Sigmoid colon (tissue), 7 donors: ENCODE measurements around the gene ULK2. TPM values are rescaled to one million over a fixed set of nuclear protein-coding genes. Genes with fewer than 3 reads are reported as not detected.

ENCODE experiments used
- DNase-seq: peaks from one replicate; pipeline ENCODE4 v3.0.0-alpha.2; 2019
- H3K27ac ChIP-seq, 4 donors: fragments of 200-600 bp; sonication (generic); one replicate each; pipeline ENCODE4 v1.5.1; 2016 to 2019; ENCODE audit warnings: mild to moderate bottlenecking in 1 of 4
- H3K27me3 ChIP-seq, 3 donors: fragments of 200-600 bp; sonication (generic); one replicate each; pipeline ENCODE4 v1.5.1; 2019; ENCODE audit warnings: mild to moderate bottlenecking in 1 of 3
- H3K36me3 ChIP-seq, 4 donors: fragments of 200-600 bp; sonication (generic); one replicate each; pipeline ENCODE4 v1.5.1; 2016 to 2019
- H3K4me1 ChIP-seq, 4 donors: fragments of 200-600 bp; sonication (generic); one replicate each; pipeline ENCODE4 v1.5.1; 2017 to 2019
- H3K4me3 ChIP-seq, 4 donors: fragments of 200-600 bp; sonication (generic); one replicate each; pipeline ENCODE4 v1.5.1; 2017 to 2019; ENCODE audit warnings: mild to moderate bottlenecking in 2 of 4, moderate library complexity in 1 of 4
- H3K9me3 ChIP-seq, 4 donors: fragments of 200-600 bp in 3 of 4; sonication (generic) in 3 of 4; one replicate each; pipeline versions ENCODE4 v1.5.1 to v1.6.1; 2013 to 2019
- CTCF ChIP-seq, 4 experiments: fragments of 450-650 bp in 3 of 4; fragments of 200-600 bp in 1 of 4; IDR thresholded peaks; one replicate each; pipeline ENCODE4 v1.5.1; 2016 to 2019; ENCODE audit warnings: antibody characterized with exemption in 4 of 4, mild to moderate bottlenecking in 3 of 4, moderate library complexity in 2 of 4
- EP300 ChIP-seq, 4 donors: sonication (generic); formaldehyde crosslinking; IDR thresholded peaks; one replicate each; pipeline ENCODE4 v1.6.1; 2017; ENCODE audit warnings: antibody characterized with exemption in 4 of 4
- POLR2A ChIP-seq, 2 donors: fragments of 450-650 bp; IDR thresholded peaks; one replicate each; pipeline ENCODE4 v1.6.1; 2016; ENCODE audit warnings: antibody characterized with exemption in 2 of 2, mild to moderate bottlenecking in 2 of 2, moderate library complexity in 2 of 2
- POLR2AphosphoS5 ChIP-seq, 4 donors: sonication (generic); formaldehyde crosslinking; IDR thresholded peaks; one replicate each; pipeline ENCODE4 v1.6.1; 2017; ENCODE audit warnings: antibody characterized with exemption in 4 of 4
- WGBS, 2 donors: extraction: QIAGEN DNeasy Blood & Tissue Kit; methylation state at CpG; one replicate each; pipeline ENCODE4 v1.1.7; 2013; 5-methylcytosine and 5-hydroxymethylcytosine counted together
- intact Hi-C: fragments of 100-400 bp; cut with DNase I; formaldehyde crosslinking; loops from one replicate; pipeline ENCODE4 v1.15.1; 2023
- polyA plus RNA-seq, 3 donors: library from polyadenylated mRNA; stranded (reverse); fragments of 200-250 nt; gene quantifications; one replicate each; pipeline ENCODE4 v1.2.3, GENCODE V29; 2013
- total RNA-seq, 4 donors: library from RNA; depleted of rRNA; stranded (reverse); fragments of >200 nt; gene quantifications; one replicate each; pipeline ENCODE4 v1.1.0, GENCODE V29; 2016
- donor health status: healthy with polysubstance abuse.
- donor health status: Bipolar disorder and iron deficiency.
- donor health status: healthy.

ULK2 gene
- total and polyA plus RNA-seq, 7 donors: 2.5 to 31.3 (median 27.0) TPM

- Histone ChIP-seq H3K27ac (peak overlapping the region; percentile 82 to 93 (median 90)), H3K4me1 (peaks cover 0 to 44% (median 35%) of the 10 kb centered on the region in 4 donors), H3K36me3 (no peaks in the 10 kb centered on the region), H3K4me3 (no peak overlapping the region), H3K9me3 (no peaks in the 10 kb centered on the region), H3K27me3 (no peaks in the 10 kb centered on the region)
- 11 to 25% methylated on average over 7 of the region's 7 CpGs for WGBS, 2 donors
- intact Hi-C loops: loop anchor here (1.0 to 5.0 kb wide), 2 partner anchors 80 to 221 kb away; partner anchors contain the start of gene ALDH3A2
- no peak for TF ChIP-seq POLR2A (IDR thresholded peaks at IDR 0.05)
- no peak for TF ChIP-seq CTCF (IDR thresholded peaks at IDR 0.05)
- TF ChIP-seq POLR2AphosphoS5 (IDR thresholded peaks at IDR 0.05): peak; percentile 32 to 77 (median 75)
- peak in 2 of 4 donors; percentile 19 to 49 for TF ChIP-seq EP300 (IDR thresholded peaks at IDR 0.05)
- DNase-seq: peak; percentile 95
Measured at GRCh38 chr17:19728084-19728495, 139.6 kb downstream of the ULK2 start.

GRCh38 chr17:19727501-19728078 is 140.1 kb downstream of the ULK2 start:
- H3K4me3 ChIP-seq: no peak overlapping the region
- H3K4me1 ChIP-seq: peaks cover 0 to 44% (median 35%) of the 10 kb centered on the region in 4 donors
- no peak for TF ChIP-seq CTCF (IDR thresholded peaks at IDR 0.05)
- TF ChIP-seq POLR2AphosphoS5 (IDR thresholded peaks at IDR 0.05): peak; percentile 53 to 86 (median 60)
- TF ChIP-seq POLR2A (IDR thresholded peaks at IDR 0.05): no peak
- TF ChIP-seq EP300 (IDR thresholded peaks at IDR 0.05): peak in 2 of 4 donors; percentile 54 to 67
- 22 to 56% methylated on average over 4 of the region's 4 CpGs for WGBS, 2 donors
- no peaks in the 10 kb centered on the region for H3K27me3 ChIP-seq
- H3K36me3 ChIP-seq: no peaks in the 10 kb centered on the region
- H3K9me3 ChIP-seq: no peaks in the 10 kb centered on the region
- intact Hi-C loops: loop anchor here (1.0 to 5.0 kb wide), 2 partner anchors 79 to 220 kb away; partner anchors contain the start of gene ALDH3A2
- peak overlapping the region; percentile 82 to 93 (median 90) for H3K27ac ChIP-seq
- DNase-seq: peak; percentile 90

GRCh38 chr17:19726631-19727376 is 140.9 kb downstream of the ULK2 start:
- Histone ChIP-seq H3K27ac (peak overlapping the region; percentile 82 to 93 (median 90)), H3K27me3 (no peaks in the 10 kb centered on the region), H3K4me1 (peaks cover 0 to 44% (median 35%) of the 10 kb centered on the region in 4 donors), H3K36me3 (no peaks in the 10 kb centered on the region), H3K9me3 (no peaks in the 10 kb centered on the region), H3K4me3 (no peak overlapping the region)
- intact Hi-C loops: loop anchor here (5.0 kb wide), 1 partner anchor 220 kb away; no protein-coding TSS in a partner anchor
- no peak for DNase-seq
- 86 to 89% methylated on average over 7 of the region's 7 CpGs for WGBS, 2 donors
- TF ChIP-seq POLR2AphosphoS5 (IDR thresholded peaks at IDR 0.05) (no peak), EP300 (IDR thresholded peaks at IDR 0.05) (no peak), CTCF (IDR thresholded peaks at IDR 0.05) (no peak), POLR2A (IDR thresholded peaks at IDR 0.05) (no peak)

DNA sequence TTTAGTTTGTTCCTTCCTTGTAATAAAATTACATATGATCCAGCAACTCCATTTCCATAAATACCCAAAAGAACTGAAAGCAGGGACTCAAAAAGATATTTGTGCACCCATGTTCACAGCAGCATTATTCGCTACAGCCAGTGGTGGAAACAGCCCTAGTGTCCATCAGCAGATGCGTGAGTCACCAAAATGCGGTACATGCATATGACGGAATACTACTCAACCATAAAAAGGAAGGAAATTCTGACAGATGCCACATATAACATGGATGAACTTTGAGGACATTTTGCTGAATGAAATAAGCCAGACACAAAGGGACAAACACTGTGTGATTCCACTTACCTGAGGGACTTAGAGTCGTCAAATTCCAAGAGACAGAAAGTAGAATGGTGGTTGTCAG is 142.2 kb downstream of the ULK2 start:
- TF ChIP-seq POLR2A (IDR thresholded peaks at IDR 0.05): no peak
- no peak for TF ChIP-seq EP300 (IDR thresholded peaks at IDR 0.05)
- TF ChIP-seq POLR2AphosphoS5 (IDR thresholded peaks at IDR 0.05): no peak
- TF ChIP-seq CTCF (IDR thresholded peaks at IDR 0.05): no peak
- Histone ChIP-seq H3K27ac (peak overlapping the region in 2 of 4 donors; percentile 73 to 93), H3K36me3 (no peaks in the 10 kb centered on the region), H3K9me3 (no peaks in the 10 kb centered on the region), H3K27me3 (no peaks in the 10 kb centered on the region), H3K4me3 (no peak overlapping the region), H3K4me1 (peaks cover 0 to 44% (median 35%) of the 10 kb centered on the region in 4 donors)
- intact Hi-C loops: loop anchor here (5.0 kb wide), 1 partner anchor 218 kb away; no protein-coding TSS in a partner anchor
- 89 to 92% methylated on average over 5 of the region's 5 CpGs for WGBS, 2 donors
- no peak for DNase-seq
